Hepatocyte (in vitro differentiated cells): ENCODE results near the gene MUC4.
"Not testable (repeated sequence)": the region's sequence is repeated elsewhere in the genome, so short reads cannot be mapped to it uniquely, and the experiment has no call there.

Source experiments
- CTCF ChIP-seq: fragments of 200-600 bp; sonication (generic); IDR thresholded peaks from 2 replicates; pipeline ENCODE4 v1.5.1; 2016; ENCODE audit warnings: antibody characterized with exemption, mild to moderate bottlenecking; ENCODE audit not compliant: poor library complexity
- EZH2 ChIP-seq: fragments of 200-600 bp; sonication (generic); IDR thresholded peaks from 2 replicates; pipeline ENCODE4 v1.6.1; 2016; ENCODE audit warnings: antibody characterized with exemption, mild to moderate bottlenecking, borderline replicate concordance

- not testable (repeated sequence) for TF ChIP-seq CTCF, EZH2
Measured at GRCh38 chr3:195784031-195784430, 27.7 kb downstream of the MUC4 start.
